Kasumi-1 (cell line): Measurements from ENCODE around the gene IL5.
A peak's percentile ranks its signal among the peaks of the same experiment; 100 is the strongest.
"Not testable (repeated sequence)": the region's sequence is repeated elsewhere in the genome, so short reads cannot be mapped to it uniquely, and the experiment has no call there.

Experiments used
- DNase-seq, 2 experiments: peaks; one replicate each; lab custom pipeline; 2025; lab: John Stamatoyannopoulos, UW

The IL5 gene

GRCh38 chr5:132528866-132529634 lies 14.3 kb downstream of the IL5 start:
- peak; percentile 19 to 27 for DNase-seq

- DNase-seq = no peak
These were observed 15.3 kb downstream of the IL5 start for GRCh38 chr5:132528021-132528420.

- no peak for DNase-seq
These were observed 16.3 kb downstream of the IL5 start for GRCh38 chr5:132526974-132527564.

GRCh38 chr5:132526290-132526973 lies 16.9 kb downstream of the IL5 start:
- DNase-seq = peak; percentile 39 to 60

GRCh38 chr5:132525299-132525724 lies 18.0 kb downstream of the IL5 start:
- DNase-seq = no peak

DNA sequence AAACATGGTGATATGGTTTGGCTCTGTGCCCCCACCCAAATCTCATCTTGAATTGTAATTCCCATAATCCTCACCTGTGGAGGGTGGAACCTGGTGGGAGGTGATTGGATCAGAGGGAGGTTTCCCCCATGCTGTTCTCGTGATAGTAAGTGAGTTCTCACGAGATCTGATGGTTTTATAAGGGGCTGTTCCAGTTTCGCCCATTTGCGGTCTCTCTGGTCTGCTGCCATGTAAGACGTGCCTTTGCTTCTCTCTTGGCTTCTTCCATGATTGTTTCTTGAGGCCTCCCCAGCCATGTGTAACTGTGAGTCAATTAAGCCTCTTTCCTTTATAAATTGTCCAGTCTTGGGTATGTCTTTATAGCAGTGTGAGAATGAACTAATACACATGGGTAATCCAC lies 18.4 kb downstream of the IL5 start:
- DNase-seq = not testable (repeated sequence)

- not testable (repeated sequence) for DNase-seq
These were observed 21.3 kb downstream of the IL5 start for GRCh38 chr5:132522067-132522466.

DNA sequence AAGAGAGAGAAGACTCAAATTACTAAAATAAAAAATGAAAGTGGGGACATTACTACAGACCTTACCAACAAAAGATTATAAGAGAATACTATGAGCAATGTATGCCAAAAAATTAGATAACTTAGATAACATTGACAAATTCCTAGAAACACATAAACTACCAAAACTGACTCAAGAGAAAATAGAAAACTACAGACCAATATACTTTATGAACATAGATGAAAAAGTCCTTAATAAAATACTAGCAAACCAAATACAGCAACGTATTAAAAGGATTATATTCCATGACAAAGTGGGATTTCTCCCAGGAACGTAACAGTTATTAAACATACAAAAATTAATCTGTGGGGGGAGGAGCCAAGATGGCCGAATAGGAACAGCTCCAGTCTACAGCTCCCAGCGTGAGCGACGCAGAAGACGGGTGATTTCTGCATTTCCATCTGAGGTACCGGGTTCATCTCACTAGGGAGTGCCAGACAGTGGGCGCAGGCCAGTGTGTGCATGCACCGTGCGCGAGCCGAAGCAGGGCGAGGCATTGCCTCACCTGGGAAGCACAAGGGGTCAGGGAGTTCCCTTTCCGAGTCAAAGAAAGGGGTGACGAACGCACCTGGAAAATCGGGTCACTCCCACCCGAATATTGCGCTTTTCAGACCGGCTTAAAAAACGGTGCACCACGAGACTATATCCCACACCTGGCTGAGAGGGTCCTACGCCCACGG lies 29.5 kb downstream of the IL5 start:
- DNase-seq = not testable (repeated sequence)

- no peak for DNase-seq
These were observed 33.2 kb downstream of the IL5 start for GRCh38 chr5:132510076-132510475.

DNA sequence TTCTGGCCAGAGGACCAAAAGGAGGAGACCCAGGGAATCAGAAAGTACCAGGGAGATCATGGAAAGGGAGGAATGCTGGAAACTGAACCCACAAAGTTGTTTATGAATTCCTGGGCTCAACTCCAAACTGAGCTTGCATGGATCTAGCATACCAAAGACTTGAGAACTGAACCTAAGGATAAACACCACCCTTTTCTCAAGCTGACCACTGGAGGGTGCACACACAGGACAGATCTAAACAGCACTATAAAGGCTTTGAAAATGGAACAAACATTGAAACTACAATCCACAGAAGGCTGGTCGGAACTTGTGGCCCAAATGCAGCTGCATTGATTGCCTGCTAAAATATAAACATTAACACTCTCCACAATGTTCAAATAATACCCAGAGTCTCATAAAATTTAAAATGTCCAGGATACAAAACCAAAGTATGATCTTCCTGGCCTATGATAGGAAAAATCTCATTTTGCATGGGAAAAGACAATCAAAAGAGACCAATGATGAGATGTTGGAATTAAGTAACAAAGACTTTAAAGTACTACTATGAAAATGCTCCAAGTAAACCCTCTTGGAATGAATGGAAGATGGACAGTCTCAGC lies 37.1 kb downstream of the IL5 start:
- peak; percentile 65 to 74 for DNase-seq

DNA sequence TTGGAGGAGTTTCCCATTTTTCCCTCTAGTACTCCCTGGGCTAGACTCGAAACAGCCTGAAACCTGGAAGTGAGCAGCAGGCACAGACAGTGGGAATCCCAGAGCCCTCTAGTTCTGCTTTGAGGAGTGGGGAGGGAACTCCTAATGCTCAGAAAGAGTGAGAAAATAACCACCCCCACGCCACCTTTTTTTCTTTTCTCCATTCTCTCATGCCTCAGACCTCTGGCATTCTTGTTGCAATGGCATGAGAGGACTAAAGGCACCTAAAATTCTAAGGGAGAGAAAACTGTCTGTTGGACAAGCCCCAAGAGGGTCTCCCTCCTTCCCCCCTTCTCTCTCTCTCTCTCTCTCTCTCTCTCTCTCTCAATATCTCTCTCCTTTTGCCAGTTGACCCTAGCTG lies 37.7 kb downstream of the IL5 start:
- DNase-seq = no peak

GRCh38 chr5:132504746-132505145 lies 38.6 kb downstream of the IL5 start:
- no peak for DNase-seq

DNA sequence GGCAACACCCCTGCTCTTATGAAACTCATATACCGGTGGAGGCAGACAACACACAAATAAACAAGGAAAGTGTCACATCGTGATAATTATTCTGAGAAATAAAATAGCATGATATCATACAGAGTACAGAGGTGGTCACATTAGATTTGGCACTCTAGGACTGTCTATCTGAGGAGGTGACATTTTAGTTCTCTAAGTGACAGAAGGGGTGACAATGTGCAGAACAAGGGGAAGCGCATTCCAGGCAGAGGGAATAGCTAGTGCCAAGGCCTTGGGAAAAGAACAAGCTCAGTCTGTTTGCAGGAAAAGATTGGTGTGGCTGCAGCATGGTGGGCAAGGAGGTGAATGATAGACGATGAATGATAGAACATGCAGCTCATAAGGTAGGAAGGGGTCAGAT lies 40.1 kb downstream of the IL5 start:
- DNase-seq = no peak

DNA sequence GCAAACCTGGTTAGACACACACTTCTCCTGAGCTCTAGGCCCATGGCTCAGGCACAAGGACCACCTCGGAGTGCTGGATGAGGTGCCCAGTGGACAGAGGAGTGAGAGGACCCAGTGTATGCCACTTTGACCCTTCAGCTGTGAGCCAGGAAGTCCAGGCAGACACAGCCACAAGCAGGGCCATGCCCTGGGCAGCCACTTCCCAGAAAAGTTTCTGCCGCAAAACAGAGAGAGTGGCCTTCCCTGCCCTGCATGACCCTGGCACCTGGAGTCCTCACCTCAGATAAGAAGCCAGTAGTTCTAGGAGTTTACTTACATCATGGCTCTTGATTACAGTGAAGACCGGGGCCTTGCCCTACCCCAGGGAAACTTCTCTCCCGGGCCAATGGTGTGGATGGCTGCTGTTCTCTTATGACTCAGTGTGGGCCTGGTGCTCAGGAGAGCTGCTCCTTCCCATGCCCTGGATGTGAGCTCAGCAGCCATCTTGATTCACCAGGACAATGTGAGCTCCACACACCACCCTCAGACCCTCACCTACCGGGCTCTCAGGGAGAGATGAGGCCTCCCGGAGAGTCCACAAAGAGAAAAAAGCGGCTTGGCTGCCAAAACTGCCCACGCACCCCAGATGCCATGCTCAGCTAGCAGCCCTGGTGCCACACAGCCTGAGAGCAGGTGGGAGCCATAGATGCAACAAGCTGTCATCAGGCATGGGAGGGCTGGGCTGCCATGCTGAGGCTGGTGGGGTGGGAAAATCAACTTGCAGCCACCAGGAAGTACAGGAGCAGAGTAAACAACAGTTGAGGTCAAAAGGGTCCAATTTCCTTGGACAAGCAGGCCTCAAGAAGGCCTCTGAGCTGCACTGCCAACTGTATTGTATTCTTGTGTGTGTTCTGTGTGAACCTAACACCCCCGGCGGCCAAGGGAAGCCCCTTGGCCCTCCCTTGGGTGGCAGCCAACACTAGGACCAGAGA lies 41.1 kb downstream of the IL5 start:
- DNase-seq = no peak

- DNase-seq = no peak
These were observed 41.7 kb downstream of the IL5 start for GRCh38 chr5:132501629-132501956.

GRCh38 chr5:132500931-132501628 lies 42.2 kb downstream of the IL5 start:
- peak; percentile 74 to 76 for DNase-seq

DNA sequence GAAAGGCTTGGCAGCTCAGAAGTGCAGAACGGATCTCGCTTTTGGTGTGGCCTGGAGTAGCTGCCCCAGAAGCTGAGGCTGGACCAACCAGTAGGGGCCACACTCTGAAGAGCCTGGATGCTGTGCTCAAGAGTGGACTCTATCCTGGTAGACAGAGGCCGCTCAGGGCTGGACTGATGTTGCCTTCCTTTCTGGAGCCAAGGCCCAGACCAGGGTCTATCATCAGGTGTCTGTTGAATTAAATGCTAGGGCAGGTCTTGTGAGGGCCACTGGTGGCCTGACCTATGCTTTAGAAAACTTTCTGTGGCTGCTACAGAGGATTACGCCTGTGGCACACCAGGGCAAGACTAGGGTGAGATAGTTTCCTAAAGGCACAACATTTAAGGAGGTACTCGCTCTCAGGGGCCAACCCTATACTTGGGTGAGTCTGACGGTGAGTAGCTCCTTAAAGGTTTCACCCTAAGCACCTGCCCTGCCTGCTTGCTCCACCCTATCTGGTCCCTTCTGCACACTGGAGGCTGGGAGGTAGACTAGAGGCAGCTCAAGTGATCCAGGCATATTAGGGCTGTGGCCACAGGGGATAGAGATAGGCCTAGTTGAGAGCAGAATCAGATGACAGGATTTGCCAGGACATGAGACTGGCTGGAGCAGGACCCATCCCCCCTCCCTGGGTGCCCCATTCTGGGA lies 42.9 kb downstream of the IL5 start:
- no peak for DNase-seq

DNA sequence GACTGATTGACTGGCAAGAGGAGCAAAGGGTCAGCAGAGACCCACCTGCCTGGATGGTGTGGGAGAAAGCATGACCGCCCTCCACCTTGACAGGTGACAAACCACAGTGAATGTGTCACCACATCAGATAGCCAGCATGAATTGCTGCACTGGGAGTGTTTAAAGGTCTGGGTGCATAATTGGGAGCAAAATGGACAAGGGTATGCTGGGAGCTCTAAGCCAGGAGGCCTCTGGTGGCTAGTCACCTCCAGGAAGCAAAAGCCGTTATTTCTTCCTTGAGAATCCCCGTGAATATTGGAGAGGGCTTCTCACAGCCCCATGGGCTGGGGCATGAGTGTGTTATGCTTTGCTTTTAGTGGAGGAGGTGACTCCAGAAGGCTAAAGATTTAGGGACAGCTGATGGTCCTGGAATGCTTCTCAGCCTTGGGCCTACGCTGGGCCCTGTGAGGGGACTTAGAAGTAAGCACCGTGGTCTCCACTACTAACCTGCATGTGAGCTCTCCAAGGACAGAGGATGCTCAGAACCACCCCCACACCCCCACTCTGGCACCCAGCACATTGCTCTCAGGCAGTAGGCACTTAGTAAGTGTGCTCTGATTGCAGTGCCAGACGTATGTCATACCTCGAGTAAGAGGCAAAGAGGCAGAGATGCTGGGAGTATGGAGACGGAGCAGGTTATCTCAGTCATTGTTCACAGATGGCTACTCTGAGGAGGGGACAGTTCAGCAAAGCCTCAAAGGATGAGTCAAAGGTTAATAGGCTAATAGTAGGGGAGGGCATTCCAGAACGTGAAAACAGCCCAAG lies 43.7 kb downstream of the IL5 start:
- DNase-seq = no peak

GRCh38 chr5:132498686-132499271 lies 44.5 kb downstream of the IL5 start:
- no peak for DNase-seq
